Epithelial cell of proximal tubule (primary cell): ENCODE results near the gene GNG12. TPM values are rescaled to one million over a fixed set of nuclear protein-coding genes. Genes with fewer than 3 reads are reported as not detected.

Experiments
- DNase-seq: peaks from one replicate; pipeline ENCODE4 v3.0.0-alpha.2; 2011; ENCODE audit warnings: low read depth
- H3K4me3 ChIP-seq: 2 replicates; pipeline ENCODE4 v1.5.1; 2011; ENCODE audit warnings: low read depth, mild to moderate bottlenecking, low read length
- CTCF ChIP-seq: conservative IDR thresholded peaks from 2 replicates; pipeline ENCODE4 v1.5.1; 2012; ENCODE audit warnings: low read depth, mild to moderate bottlenecking, low read length
- total RNA-seq: library from RNA; depleted of rRNA; stranded (reverse); fragments of >200 nt; gene quantifications from 2 replicates; pipeline ENCODE4 v1.2.3, GENCODE V29; 2015

Gene GNG12
- total RNA-seq, 1 donor from 2014 or later, result 67.1 TPM

DNA sequence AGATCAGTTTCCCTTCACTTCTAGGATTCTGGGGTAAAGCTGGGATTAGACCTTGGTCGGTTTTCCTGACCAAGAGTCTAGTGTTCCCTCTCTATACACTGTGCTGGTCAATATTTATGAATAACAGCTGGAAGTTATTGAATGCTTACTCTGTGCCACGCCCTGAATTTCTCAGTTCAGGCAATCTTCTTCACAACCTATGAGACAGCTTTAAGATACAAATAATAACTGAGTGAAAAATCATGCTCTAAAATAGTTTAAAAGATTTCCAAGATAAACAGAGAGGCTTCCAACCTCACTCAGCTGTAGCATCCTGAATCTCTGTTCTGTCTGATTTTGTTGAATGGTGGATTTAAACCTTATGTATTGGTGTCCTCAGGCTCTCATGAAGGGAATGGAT is 72.2 kb downstream of the GNG12 start:
- TF ChIP-seq CTCF, result no peak
- H3K4me3 ChIP-seq, result no peak overlapping the region
- DNase-seq, result no peak

GRCh38 chr1:67760030-67760821 is 73.0 kb downstream of the GNG12 start:
- peak; percentile 87 for TF ChIP-seq CTCF
- peak; percentile 86 for DNase-seq
- no peak overlapping the region for H3K4me3 ChIP-seq

DNA sequence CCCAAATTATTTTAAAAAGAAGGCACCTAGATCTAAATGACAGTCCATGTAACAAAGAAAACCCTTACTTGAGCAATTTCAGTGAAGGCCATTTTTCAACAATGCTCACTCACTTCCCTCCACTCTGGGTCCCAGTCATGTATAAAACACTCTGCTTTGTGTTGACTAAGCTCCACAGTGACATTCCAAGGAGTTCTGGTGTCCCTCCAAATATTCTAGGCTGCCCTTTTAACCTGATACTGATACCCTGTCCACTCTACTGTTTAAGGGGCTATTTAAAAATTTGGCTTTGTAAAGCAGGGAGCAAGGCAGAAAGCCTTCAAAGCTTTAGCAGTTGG is 73.6 kb downstream of the GNG12 start:
- TF ChIP-seq CTCF, result no peak
- H3K4me3 ChIP-seq, result no peak overlapping the region
- DNase-seq, result no peak

DNA sequence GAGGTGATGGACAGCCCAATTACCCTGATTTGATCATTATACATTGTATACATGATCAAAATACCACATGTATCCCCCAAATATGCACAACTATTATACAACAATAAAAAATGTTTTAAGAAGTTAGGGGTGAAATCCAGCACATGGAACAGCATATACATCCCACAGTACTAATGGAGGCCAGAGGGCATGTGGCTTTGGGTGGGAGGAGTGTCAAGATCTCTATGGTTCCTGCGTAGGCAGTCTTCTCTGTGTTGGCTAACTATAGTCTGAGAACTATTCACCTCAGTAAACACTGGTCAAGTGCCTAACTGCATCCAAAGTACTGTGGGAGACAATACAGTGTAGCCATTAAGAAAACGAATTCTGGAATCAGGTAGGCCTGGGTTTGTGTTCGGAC is 74.2 kb downstream of the GNG12 start:
- H3K4me3 ChIP-seq, result no peak overlapping the region
- TF ChIP-seq CTCF, result no peak
- no peak for DNase-seq

GRCh38 chr1:67755619-67756018 is 77.6 kb downstream of the GNG12 start:
- no peak overlapping the region for H3K4me3 ChIP-seq
- no peak for TF ChIP-seq CTCF
- DNase-seq, result no peak

DNA sequence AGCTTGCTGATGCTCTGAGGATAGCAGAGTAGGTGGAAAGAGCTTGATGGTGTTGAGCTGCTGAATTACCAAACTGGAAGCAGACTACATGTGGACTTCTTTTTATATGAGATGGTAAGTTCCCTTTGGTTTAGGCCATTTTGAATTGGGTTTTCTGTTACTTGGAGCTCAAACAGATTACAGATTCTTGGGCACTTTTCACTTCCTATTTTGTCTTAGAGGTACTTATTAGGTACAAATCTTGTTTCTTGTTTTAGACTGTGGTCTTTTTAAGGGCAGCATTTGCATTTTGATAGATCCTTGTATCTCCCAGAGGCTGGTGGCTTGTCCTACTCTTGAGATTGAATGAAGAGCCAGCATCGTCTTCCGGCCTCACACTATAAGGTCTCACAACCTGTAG is 78.1 kb downstream of the GNG12 start:
- no peak overlapping the region for H3K4me3 ChIP-seq
- DNase-seq, result no peak
- no peak for TF ChIP-seq CTCF

- no peak overlapping the region for H3K4me3 ChIP-seq
- no peak for TF ChIP-seq CTCF
- DNase-seq, result no peak
Observed at GRCh38 chr1:67754526-67754920, 78.7 kb downstream of the GNG12 start.
